ENCODE measurements around the gene CACNA2D3.
"Not testable (repeated sequence)": the region's sequence is repeated elsewhere in the genome, so short reads cannot be mapped to it uniquely, and the experiment has no call there.

Gene CACNA2D3

DNA sequence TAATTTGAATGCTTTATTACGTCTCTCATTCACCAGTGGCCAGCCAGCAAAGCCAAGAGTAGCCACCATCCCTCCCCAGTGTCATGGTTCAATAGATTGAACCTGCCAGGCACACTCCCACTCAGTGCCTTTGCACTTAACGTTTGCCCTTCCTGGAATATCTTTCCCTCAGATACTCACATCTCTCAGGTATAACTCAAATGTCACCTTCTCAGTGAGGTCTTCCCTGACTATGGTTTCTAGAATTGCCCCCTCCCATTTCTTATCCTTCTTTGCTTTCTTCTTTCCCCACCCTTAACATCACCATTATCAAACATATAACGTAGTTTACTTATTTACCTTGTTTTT, 511.7 kb downstream of the CACNA2D3 start:
- H2BK120ac ChIP-seq (ENCODE audit: low read depth, low read length): no peak overlapping the region
- H2AK5ac ChIP-seq (ENCODE audit: low read depth, low read length): no peak overlapping the region
- H3K9me3 ChIP-seq (replicated peaks in 1 of 2; ENCODE audit: control insufficient read depth in 2 of 2, insufficient read depth in 1 of 2, low read depth in 1 of 2, low read length in 2 of 2): no peaks in the 10 kb centered on the region
- H3K27ac ChIP-seq (replicated peaks; ENCODE audit: low read length): no peak overlapping the region
- no peak overlapping the region for H3K4me3 ChIP-seq (ENCODE audit: low read length in 2 of 2)
- no peak overlapping the region for H2AFZ ChIP-seq (ENCODE audit: low read length)
- 100% methylated on average over 1 of the region's 3 CpGs for WGBS, 2 donors (ENCODE audit: extremely low coverage in 2 of 2, insufficient read length in 2 of 2, insufficient replicate concordance in 1 of 2)
- peaks cover 0 to 3% (median 0%) of the 10 kb centered on the region in 3 experiments for H3K27me3 ChIP-seq (ENCODE audit: control insufficient read depth in 3 of 3, insufficient read depth in 3 of 3, low read depth in 1 of 3, low read length in 3 of 3)
- no peak overlapping the region for H3K23ac ChIP-seq (ENCODE audit: low read depth, low read length, poor library complexity)
- no peak overlapping the region for H3K18ac ChIP-seq (ENCODE audit: low read length)
- no peak overlapping the region for H3K4ac ChIP-seq (ENCODE audit: low read length)
- DNase-seq (ENCODE audit: low spot score): no peak
- H3K9ac ChIP-seq (ENCODE audit: low read depth, low read length, poor library complexity): no peak overlapping the region
- H3K36me3 ChIP-seq (replicated peaks in 1 of 2; ENCODE audit: control insufficient read depth in 2 of 2, insufficient read depth in 2 of 2, low read length in 2 of 2): no peaks in the 10 kb centered on the region
- no peaks in the 10 kb centered on the region for H3K4me1 ChIP-seq (ENCODE audit: control insufficient read depth in 2 of 2, insufficient read depth in 1 of 2, low read depth in 1 of 2, low read length in 2 of 2)
- no peak overlapping the region for H2BK5ac ChIP-seq (ENCODE audit: low read length)
- no peak overlapping the region for H3K4me2 ChIP-seq (ENCODE audit: insufficient read depth, low read length, poor library complexity, severe bottlenecking)
- no peak overlapping the region for H2BK12ac ChIP-seq (ENCODE audit: low read length)
- H4K8ac ChIP-seq (ENCODE audit: low read depth, low read length): no peak overlapping the region
- H3K14ac ChIP-seq (ENCODE audit: low read length): no peak overlapping the region
- H3K79me1 ChIP-seq (ENCODE audit: low read depth, low read length): no peaks in the 10 kb centered on the region
- H2BK15ac ChIP-seq (ENCODE audit: low read length): no peak overlapping the region
- no peak overlapping the region for H4K91ac ChIP-seq (ENCODE audit: low read depth, low read length, poor library complexity)

DNA sequence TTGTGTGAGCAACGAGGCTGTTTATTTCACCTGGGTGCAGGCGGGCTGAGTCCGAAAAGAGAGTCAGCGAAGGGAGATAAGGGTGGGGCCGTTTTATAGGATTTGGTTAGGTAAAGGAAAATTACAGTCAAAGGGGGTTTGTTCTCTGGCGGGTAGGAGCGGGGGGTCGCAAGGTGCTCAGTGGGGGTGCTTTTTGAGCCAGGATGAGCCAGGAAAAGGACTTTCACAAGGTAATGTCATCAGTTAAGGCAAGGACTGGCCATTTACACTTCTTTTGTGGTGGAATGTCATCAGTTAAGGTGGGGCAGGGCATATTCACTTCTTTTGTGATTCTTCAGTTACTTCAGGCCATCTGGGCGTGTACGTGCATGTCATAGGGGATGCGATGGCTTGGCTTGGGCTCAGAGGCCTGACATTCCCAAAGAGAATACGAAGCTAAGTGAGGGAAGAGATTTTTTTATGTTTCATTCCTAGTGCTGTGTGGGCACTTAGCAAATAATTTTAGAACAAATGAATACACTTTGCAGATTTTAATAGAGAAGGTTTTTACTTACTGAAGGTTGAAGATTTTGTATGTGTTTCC, 517.5 kb downstream of the CACNA2D3 start:
- H2AFZ ChIP-seq (ENCODE audit: low read length); H3K18ac ChIP-seq (ENCODE audit: low read length); H3K4me3 ChIP-seq (ENCODE audit: low read length in 2 of 2); H2AK5ac ChIP-seq (ENCODE audit: low read depth, low read length); H3K27ac ChIP-seq (replicated peaks; ENCODE audit: low read length); H3K9me3 ChIP-seq (replicated peaks in 1 of 2; ENCODE audit: control insufficient read depth in 2 of 2, insufficient read depth in 1 of 2, low read depth in 1 of 2, low read length in 2 of 2); H2BK120ac ChIP-seq (ENCODE audit: low read depth, low read length); H3K4me2 ChIP-seq (ENCODE audit: insufficient read depth, low read length, poor library complexity, severe bottlenecking); H3K4me1 ChIP-seq (ENCODE audit: control insufficient read depth in 2 of 2, insufficient read depth in 1 of 2, low read depth in 1 of 2, low read length in 2 of 2); H2BK5ac ChIP-seq (ENCODE audit: low read length); H3K14ac ChIP-seq (ENCODE audit: low read length); H4K8ac ChIP-seq (ENCODE audit: low read depth, low read length); H2BK12ac ChIP-seq (ENCODE audit: low read length); H3K27me3 ChIP-seq (ENCODE audit: control insufficient read depth in 3 of 3, insufficient read depth in 3 of 3, low read depth in 1 of 3, low read length in 3 of 3); H3K79me1 ChIP-seq (ENCODE audit: low read depth, low read length); DNase-seq (ENCODE audit: low spot score); H3K4ac ChIP-seq (ENCODE audit: low read length); H3K23ac ChIP-seq (ENCODE audit: low read depth, low read length, poor library complexity); H4K91ac ChIP-seq (ENCODE audit: low read depth, low read length, poor library complexity); H3K9ac ChIP-seq (ENCODE audit: low read depth, low read length, poor library complexity); H3K36me3 ChIP-seq (replicated peaks in 1 of 2; ENCODE audit: control insufficient read depth in 2 of 2, insufficient read depth in 2 of 2, low read length in 2 of 2); H2BK15ac ChIP-seq (ENCODE audit: low read length): not testable (repeated sequence)
- no CpG with 5 or more reads among the region's 12 CpGs for WGBS, 2 donors (ENCODE audit: extremely low coverage in 2 of 2, insufficient read length in 2 of 2, insufficient replicate concordance in 1 of 2)

DNA sequence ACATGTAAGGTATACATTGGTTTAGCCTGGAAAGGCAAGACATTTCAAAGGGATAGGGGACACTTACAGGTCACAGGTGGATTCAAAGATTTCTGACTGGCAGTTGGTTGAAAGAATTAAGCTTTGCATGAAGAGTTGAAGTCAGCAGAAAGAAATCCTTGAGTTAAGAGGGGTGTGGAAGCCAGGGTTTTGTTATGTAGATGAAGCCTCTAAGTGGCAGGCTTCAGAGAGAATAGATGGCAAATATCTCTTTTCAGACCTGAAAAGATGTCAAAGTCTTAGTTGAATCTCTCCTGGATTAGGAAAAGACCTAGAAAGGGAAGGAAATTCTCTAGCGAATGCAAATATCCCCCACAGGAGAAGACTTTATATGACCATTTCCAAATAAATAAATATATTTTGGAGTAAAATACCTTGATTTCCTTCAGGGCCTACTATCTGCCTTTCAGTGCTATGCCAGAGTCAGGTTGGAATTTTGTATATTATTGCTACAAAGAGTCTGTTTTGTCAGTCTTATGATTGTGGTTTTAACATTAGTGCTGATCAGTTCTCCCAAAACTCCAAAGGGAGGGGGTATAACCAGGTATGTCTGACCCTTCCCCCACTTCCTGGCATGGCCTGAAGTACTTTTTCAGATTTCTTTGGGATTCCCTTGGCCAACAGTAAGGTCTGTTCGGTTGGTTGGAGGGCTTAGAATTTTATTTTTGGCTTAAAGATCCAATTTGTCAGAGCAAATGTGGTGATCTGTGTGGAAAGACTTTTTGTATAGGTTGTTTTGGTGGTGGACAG, 519.1 kb downstream of the CACNA2D3 start:
- no peak overlapping the region for H3K18ac ChIP-seq (ENCODE audit: low read length)
- no peaks in the 10 kb centered on the region for H3K9me3 ChIP-seq (replicated peaks in 1 of 2; ENCODE audit: control insufficient read depth in 2 of 2, insufficient read depth in 1 of 2, low read depth in 1 of 2, low read length in 2 of 2)
- no peaks in the 10 kb centered on the region for H3K79me1 ChIP-seq (ENCODE audit: low read depth, low read length)
- no CpG with 5 or more reads among the region's 2 CpGs for WGBS, 2 donors (ENCODE audit: extremely low coverage in 2 of 2, insufficient read length in 2 of 2, insufficient replicate concordance in 1 of 2)
- H3K23ac ChIP-seq (ENCODE audit: low read depth, low read length, poor library complexity): no peak overlapping the region
- no peak overlapping the region for H2BK5ac ChIP-seq (ENCODE audit: low read length)
- H3K4me1 ChIP-seq (ENCODE audit: control insufficient read depth in 2 of 2, insufficient read depth in 1 of 2, low read depth in 1 of 2, low read length in 2 of 2): peaks cover 0 to 7% of the 10 kb centered on the region in 2 donors
- DNase-seq (ENCODE audit: low spot score): peak; percentile 2
- no peak overlapping the region for H3K4me3 ChIP-seq (ENCODE audit: low read length in 2 of 2)
- H2AFZ ChIP-seq (ENCODE audit: low read length): no peak overlapping the region
- no peak overlapping the region for H3K4ac ChIP-seq (ENCODE audit: low read length)
- H2BK15ac ChIP-seq (ENCODE audit: low read length): no peak overlapping the region
- H4K8ac ChIP-seq (ENCODE audit: low read depth, low read length): no peak overlapping the region
- H3K27ac ChIP-seq (replicated peaks; ENCODE audit: low read length): no peak overlapping the region
- no peak overlapping the region for H3K14ac ChIP-seq (ENCODE audit: low read length)
- no peak overlapping the region for H2BK120ac ChIP-seq (ENCODE audit: low read depth, low read length)
- no peak overlapping the region for H2AK5ac ChIP-seq (ENCODE audit: low read depth, low read length)
- H3K36me3 ChIP-seq (replicated peaks in 1 of 2; ENCODE audit: control insufficient read depth in 2 of 2, insufficient read depth in 2 of 2, low read length in 2 of 2): no peaks in the 10 kb centered on the region
- H3K4me2 ChIP-seq (ENCODE audit: insufficient read depth, low read length, poor library complexity, severe bottlenecking): no peak overlapping the region
- H3K27me3 ChIP-seq (ENCODE audit: control insufficient read depth in 3 of 3, insufficient read depth in 3 of 3, low read depth in 1 of 3, low read length in 3 of 3): peaks cover 0 to 5% (median 3%) of the 10 kb centered on the region in 3 experiments
- H4K91ac ChIP-seq (ENCODE audit: low read depth, low read length, poor library complexity): no peak overlapping the region
- no peak overlapping the region for H2BK12ac ChIP-seq (ENCODE audit: low read length)
- no peak overlapping the region for H3K9ac ChIP-seq (ENCODE audit: low read depth, low read length, poor library complexity)

DNA sequence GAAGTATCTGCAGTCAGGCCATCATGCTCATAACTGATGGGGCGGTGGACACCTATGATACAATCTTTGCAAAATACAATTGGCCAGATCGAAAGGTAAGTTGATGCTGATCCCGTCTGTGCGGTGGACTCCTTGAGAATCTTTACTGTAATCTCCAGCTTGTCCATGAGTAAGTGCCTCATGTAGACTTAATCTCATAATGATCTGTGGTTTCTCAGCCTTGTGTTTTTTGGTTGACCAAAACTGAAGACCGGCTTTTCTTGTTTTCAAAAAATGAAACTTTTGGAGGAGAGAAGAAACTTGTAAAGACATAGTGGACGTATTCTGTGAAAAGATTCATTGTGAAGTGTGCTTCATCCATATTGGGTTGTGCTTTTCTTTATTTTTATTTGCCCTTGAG, 519.8 kb downstream of the CACNA2D3 start:
- H3K23ac ChIP-seq (ENCODE audit: low read depth, low read length, poor library complexity): no peak overlapping the region
- H2AK5ac ChIP-seq (ENCODE audit: low read depth, low read length): no peak overlapping the region
- H4K8ac ChIP-seq (ENCODE audit: low read depth, low read length): no peak overlapping the region
- no peak overlapping the region for H3K27ac ChIP-seq (replicated peaks; ENCODE audit: low read length)
- no peak for DNase-seq (ENCODE audit: low spot score)
- no peak overlapping the region for H3K18ac ChIP-seq (ENCODE audit: low read length)
- H3K36me3 ChIP-seq (replicated peaks in 1 of 2; ENCODE audit: control insufficient read depth in 2 of 2, insufficient read depth in 2 of 2, low read length in 2 of 2): no peaks in the 10 kb centered on the region
- no peak overlapping the region for H2BK12ac ChIP-seq (ENCODE audit: low read length)
- no peaks in the 10 kb centered on the region for H3K9me3 ChIP-seq (replicated peaks in 1 of 2; ENCODE audit: control insufficient read depth in 2 of 2, insufficient read depth in 1 of 2, low read depth in 1 of 2, low read length in 2 of 2)
- WGBS, 2 donors (ENCODE audit: extremely low coverage in 2 of 2, insufficient read length in 2 of 2, insufficient replicate concordance in 1 of 2): no CpG with 5 or more reads among the region's 6 CpGs
- no peak overlapping the region for H4K91ac ChIP-seq (ENCODE audit: low read depth, low read length, poor library complexity)
- no peaks in the 10 kb centered on the region for H3K79me1 ChIP-seq (ENCODE audit: low read depth, low read length)
- H3K4me3 ChIP-seq (ENCODE audit: low read length in 2 of 2): no peak overlapping the region
- H3K14ac ChIP-seq (ENCODE audit: low read length): no peak overlapping the region
- H3K4me2 ChIP-seq (ENCODE audit: insufficient read depth, low read length, poor library complexity, severe bottlenecking): no peak overlapping the region
- H2BK15ac ChIP-seq (ENCODE audit: low read length): no peak overlapping the region
- H3K27me3 ChIP-seq (ENCODE audit: control insufficient read depth in 3 of 3, insufficient read depth in 3 of 3, low read depth in 1 of 3, low read length in 3 of 3): peaks cover 0 to 5% (median 3%) of the 10 kb centered on the region in 3 experiments
- no peak overlapping the region for H2BK120ac ChIP-seq (ENCODE audit: low read depth, low read length)
- peaks cover 0 to 7% of the 10 kb centered on the region in 2 donors for H3K4me1 ChIP-seq (ENCODE audit: control insufficient read depth in 2 of 2, insufficient read depth in 1 of 2, low read depth in 1 of 2, low read length in 2 of 2)
- H2BK5ac ChIP-seq (ENCODE audit: low read length): no peak overlapping the region
- H2AFZ ChIP-seq (ENCODE audit: low read length): no peak overlapping the region
- H3K9ac ChIP-seq (ENCODE audit: low read depth, low read length, poor library complexity): no peak overlapping the region
- H3K4ac ChIP-seq (ENCODE audit: low read length): no peak overlapping the region

Data from neuronal stem cell (in vitro differentiated cells).